ENCODE data around the gene TAB2. TPM values are rescaled to one million over a fixed set of nuclear protein-coding genes. Genes with fewer than 3 reads are reported as not detected.

TAB2 gene
- total and polyA plus RNA-seq, 7 donors, result 35.9 to 86.0 (median 56.5) TPM

- WGBS, 3 donors, result 77 to 92% (median 80%) methylated on average over 14 of the region's 14 CpGs
- DNase-seq, result peak in 1 of 2 donors; percentile 47
- H3K27me3 ChIP-seq (ENCODE audit: insufficient read depth in 3 of 3, low read length in 2 of 3), result peaks cover 0 to 10% (median 3%) of the 10 kb centered on the region in 3 donors
- ATAC-seq, result no peak
- H3K9me3 ChIP-seq, result no peaks in the 10 kb centered on the region
- H3K27ac ChIP-seq, result no peak overlapping the region
- peaks cover 19% of the 10 kb centered on the region for H3K4me1 ChIP-seq
- intact Hi-C loops (cut with DNase I), result no loop called here
- H3K4me3 ChIP-seq, result peak overlapping the region; percentile 69
- no peaks in the 10 kb centered on the region for H3K36me3 ChIP-seq (ENCODE audit: insufficient read depth in 1 of 2, low read depth in 1 of 2)
- no peak for TF ChIP-seq CTCF (IDR thresholded peaks at IDR 0.05)
These were observed 132.5 kb downstream of the TAB2 start for GRCh38 chr6:149449831-149450678.

- no peak overlapping the region for H3K27ac ChIP-seq
- ATAC-seq (peak in 2 of 4 donors; percentile 13 to 17), DNase-seq (peak; percentile 39 to 66)
- peaks cover 0 to 10% (median 2%) of the 10 kb centered on the region in 3 donors for H3K27me3 ChIP-seq (ENCODE audit: insufficient read depth in 3 of 3, low read length in 2 of 3)
- H3K4me3 ChIP-seq, result peak overlapping the region; percentile 69
- no peak for TF ChIP-seq CTCF (IDR thresholded peaks at IDR 0.05)
- no peaks in the 10 kb centered on the region for H3K36me3 ChIP-seq (ENCODE audit: insufficient read depth in 1 of 2, low read depth in 1 of 2)
- H3K4me1 ChIP-seq, result peaks cover 22% of the 10 kb centered on the region
- WGBS, 3 donors, result 7 to 8% (median 8%) methylated on average over 57 to 89 of the region's 89 CpGs
- intact Hi-C loops (cut with DNase I), result no loop called here
- no peaks in the 10 kb centered on the region for H3K9me3 ChIP-seq
These were observed 133.3 kb downstream of the TAB2 start for GRCh38 chr6:149450679-149451375.

GRCh38 chr6:149451376-149452036 lies 134.0 kb downstream of the TAB2 start:
- intact Hi-C loops (cut with DNase I), result no loop called here

More at GRCh38 chr6:149451376-149452036, 134.0 kb downstream of the TAB2 start:
- H3K36me3 ChIP-seq (ENCODE audit: insufficient read depth in 1 of 2, low read depth in 1 of 2), result no peaks in the 10 kb centered on the region
- no peak for TF ChIP-seq CTCF (IDR thresholded peaks at IDR 0.05)
- H3K27ac ChIP-seq, result no peak overlapping the region
- DNase-seq, result peak; percentile 37 to 54
- H3K9me3 ChIP-seq, result no peaks in the 10 kb centered on the region
- peak overlapping the region; percentile 69 for H3K4me3 ChIP-seq
- 41 to 49% (median 46%) methylated on average over 42 to 47 of the region's 47 CpGs for WGBS, 3 donors
- peaks cover 22% of the 10 kb centered on the region for H3K4me1 ChIP-seq
- ATAC-seq, result no peak
- peaks cover 0 to 10% (median 1%) of the 10 kb centered on the region in 3 donors for H3K27me3 ChIP-seq (ENCODE audit: insufficient read depth in 3 of 3, low read length in 2 of 3)
